AG09319 (cell line): ENCODE results near the gene CACNB4.
A peak's percentile ranks its signal among the peaks of the same experiment; 100 is the strongest.

Experiments
- DNase-seq: peaks from one replicate; pipeline ENCODE4 v3.0.0-alpha.2; 2010; ENCODE audit warnings: low read depth; ENCODE audit errors: extremely low read depth
- CTCF ChIP-seq: IDR thresholded peaks from 2 replicates; pipeline ENCODE4 v1.5.1; 2011; ENCODE audit warnings: low read depth, mild to moderate bottlenecking, inconsistent platforms, low read length, moderate library complexity

Gene CACNB4

GRCh38 chr2:151819920-151820319 lies 278.9 kb downstream of the CACNB4 start:
- no peak for TF ChIP-seq CTCF
- DNase-seq: no peak

- TF ChIP-seq CTCF: no peak
- DNase-seq: no peak
Measured at GRCh38 chr2:151817929-151818328, 280.9 kb downstream of the CACNB4 start.

GRCh38 chr2:151816843-151817242 lies 282.0 kb downstream of the CACNB4 start:
- no peak for DNase-seq
- TF ChIP-seq CTCF: no peak

GRCh38 chr2:151815821-151816489 lies 282.9 kb downstream of the CACNB4 start:
- no peak for TF ChIP-seq CTCF
- DNase-seq: no peak

- no peak for DNase-seq
- no peak for TF ChIP-seq CTCF
Measured at GRCh38 chr2:151810489-151810888, 288.4 kb downstream of the CACNB4 start.

GRCh38 chr2:151809073-151809383 lies 289.8 kb downstream of the CACNB4 start:
- DNase-seq: no peak
- no peak for TF ChIP-seq CTCF

GRCh38 chr2:151808258-151809072 lies 290.4 kb downstream of the CACNB4 start:
- DNase-seq: no peak
- peak; percentile 52 for TF ChIP-seq CTCF
